Coronary artery (tissue), 2 donors: ENCODE measurements around the gene ELF4.
A peak's percentile ranks its signal among the peaks of the same experiment; 100 is the strongest.

Experiments
- DNase-seq: peaks from one replicate; pipeline ENCODE4 v3.0.0-alpha.2; 2017; ENCODE audit warnings: low spot score
- H3K27ac ChIP-seq, 2 donors: fragments of 200-600 bp; sonication (generic); one replicate each; pipeline ENCODE4 v1.5.1; 2016 to 2019
- H3K4me3 ChIP-seq: fragments of 200-600 bp; sonication (generic); 2 replicates; pipeline ENCODE4 v1.5.1; 2016; ENCODE audit warnings: mild to moderate bottlenecking, moderate library complexity
- CTCF ChIP-seq: fragments of 200-600 bp; sonication (generic); IDR thresholded peaks from one replicate; pipeline ENCODE4 v1.5.1; 2019; ENCODE audit warnings: antibody characterized with exemption

ELF4 gene

GRCh38 chrX:130139474-130140201 is 29.3 kb upstream of the ELF4 start:
- H3K4me3 ChIP-seq = no peak overlapping the region
- TF ChIP-seq CTCF = no peak
- no peak overlapping the region for H3K27ac ChIP-seq
- no peak for DNase-seq

GRCh38 chrX:130136961-130137360 is 26.7 kb upstream of the ELF4 start:
- no peak for DNase-seq
- H3K4me3 ChIP-seq = no peak overlapping the region
- TF ChIP-seq CTCF = no peak
- H3K27ac ChIP-seq = no peak overlapping the region

- no peak for TF ChIP-seq CTCF
- H3K4me3 ChIP-seq = no peak overlapping the region
- no peak overlapping the region for H3K27ac ChIP-seq
- DNase-seq = no peak
These were observed 26.2 kb upstream of the ELF4 start for GRCh38 chrX:130136496-130136895.

DNA sequence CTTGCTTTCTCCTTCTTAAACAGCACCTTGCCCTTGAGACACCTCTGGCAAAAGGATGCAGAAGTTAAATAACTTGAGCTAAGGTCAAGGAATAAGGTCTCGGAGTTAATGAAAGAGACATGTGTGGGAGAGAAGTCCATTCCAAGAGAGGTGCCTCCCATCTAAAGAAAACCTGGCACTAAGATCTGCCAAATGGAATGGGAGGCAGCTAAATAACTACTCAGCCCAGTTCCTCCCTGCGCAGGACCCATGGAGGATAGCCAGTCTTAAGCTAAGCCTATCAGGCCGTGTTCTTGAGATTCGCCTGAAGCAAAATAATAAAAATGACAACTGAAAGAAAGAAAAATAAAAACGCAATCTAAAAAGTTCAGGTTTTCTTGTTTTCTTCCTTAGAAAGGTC is 20.7 kb upstream of the ELF4 start:
- H3K27ac ChIP-seq = no peak overlapping the region
- DNase-seq = no peak
- no peak overlapping the region for H3K4me3 ChIP-seq
- no peak for TF ChIP-seq CTCF

DNA sequence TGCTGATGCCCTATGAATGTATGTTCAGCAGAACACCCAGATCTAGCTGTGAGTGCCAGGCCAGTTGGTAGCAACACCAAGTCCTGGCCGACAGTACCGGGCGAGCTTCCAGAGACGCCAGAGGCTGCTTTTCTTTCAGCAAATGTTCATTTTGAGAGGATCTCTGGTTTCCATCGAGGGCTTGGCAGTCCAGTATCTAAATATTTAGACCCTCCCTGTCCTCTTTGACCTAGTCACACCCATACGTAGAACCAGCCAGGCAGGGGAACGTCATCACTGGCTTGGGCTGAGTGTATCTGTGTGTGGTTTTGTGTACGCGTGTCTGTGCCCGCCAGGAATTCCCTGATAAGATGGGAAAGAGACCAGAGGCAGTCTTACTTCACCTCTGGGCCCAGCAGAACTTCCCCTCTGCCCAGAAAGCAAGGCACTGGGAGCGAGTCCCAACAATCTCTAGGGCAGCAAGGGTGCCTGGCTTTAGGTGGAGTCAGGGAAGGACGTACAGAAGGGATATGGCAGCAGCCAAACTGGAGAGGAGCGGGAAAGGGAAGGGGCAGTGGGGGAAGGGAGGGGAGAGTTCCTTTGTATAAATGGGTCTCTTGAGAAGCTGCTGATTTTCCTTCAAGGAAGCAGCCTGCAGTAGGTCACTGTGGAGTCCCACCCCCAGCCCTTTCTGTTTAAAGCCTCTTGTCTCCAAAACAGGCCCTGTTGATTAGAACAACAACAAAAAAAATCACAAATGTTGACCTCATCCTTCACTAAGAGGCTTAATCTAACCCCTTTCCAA is 15.0 kb upstream of the ELF4 start:
- Histone ChIP-seq H3K4me3 (no peak overlapping the region), H3K27ac (peak overlapping the region; percentile 40 to 79)
- no peak for TF ChIP-seq CTCF
- no peak for DNase-seq

DNA sequence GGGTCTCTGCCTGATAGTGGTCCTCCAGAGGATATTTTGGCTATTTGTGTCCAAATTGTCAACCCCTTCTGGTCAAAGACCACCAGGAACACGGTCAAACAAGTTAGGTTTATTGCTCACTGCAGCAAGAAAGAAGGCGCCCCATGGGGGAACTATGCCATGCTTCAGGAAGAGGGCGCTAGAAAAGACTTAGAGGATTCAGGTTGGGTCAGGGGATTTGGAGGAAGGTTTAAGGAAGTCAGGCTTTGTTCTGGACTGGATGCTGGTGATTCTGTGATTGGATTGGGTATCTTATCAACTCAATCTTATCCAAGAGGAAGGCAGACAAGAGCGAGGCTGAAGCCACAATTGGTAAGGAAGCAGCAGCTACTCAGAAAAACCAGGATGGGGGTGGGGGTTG is 14.3 kb upstream of the ELF4 start:
- no peak for DNase-seq
- no peak for TF ChIP-seq CTCF
- no peak overlapping the region for H3K4me3 ChIP-seq
- peak overlapping the region; percentile 40 to 79 for H3K27ac ChIP-seq

DNA sequence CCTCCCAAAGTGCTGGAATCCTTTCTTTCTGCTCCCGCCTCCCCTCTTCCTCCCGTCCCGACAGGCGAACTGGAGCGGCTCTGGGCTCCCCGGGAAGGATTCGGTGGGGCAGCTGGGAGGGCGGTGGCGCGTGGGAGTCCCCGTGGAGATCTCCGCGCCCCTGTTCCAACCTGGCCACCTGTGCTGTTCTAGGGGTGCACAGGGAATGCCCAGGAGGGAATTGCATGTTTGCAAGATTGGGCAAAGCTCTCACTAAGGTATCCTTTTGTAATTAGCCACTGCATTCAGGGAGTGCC is 11.2 kb upstream of the ELF4 start:
- no peak for DNase-seq
- TF ChIP-seq CTCF = no peak
- Histone ChIP-seq H3K4me3 (peak overlapping the region; percentile 68), H3K27ac (peak overlapping the region; percentile 28 to 87)
